NCI-H2227 (cell line): ENCODE results near the gene NFIB.

Experiments
- DNase-seq: peaks from one replicate; lab custom pipeline; 2025; ENCODE audit not compliant: unreplicated experiment; lab: John Stamatoyannopoulos, UW

Gene NFIB

DNA sequence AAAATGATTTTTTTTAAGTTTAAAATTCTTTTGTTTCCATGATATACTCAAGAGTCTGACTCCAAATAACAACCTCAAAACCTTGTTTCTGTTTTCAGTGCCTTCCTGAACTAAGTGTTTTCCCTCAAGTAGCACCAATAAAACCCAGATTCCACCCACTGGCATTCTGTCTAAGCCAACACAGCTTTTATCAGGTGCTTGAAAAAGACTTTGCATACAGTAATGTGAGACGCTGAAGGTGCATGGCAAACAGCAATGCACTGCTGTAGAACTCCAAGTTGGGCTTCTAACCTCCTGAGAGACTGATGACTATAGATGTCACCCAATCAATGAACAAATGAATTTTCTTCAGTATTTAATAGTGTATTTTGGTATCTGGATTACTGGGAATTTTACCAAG lies 95.7 kb downstream of the NFIB start:
- DNase-seq: no peak

DNA sequence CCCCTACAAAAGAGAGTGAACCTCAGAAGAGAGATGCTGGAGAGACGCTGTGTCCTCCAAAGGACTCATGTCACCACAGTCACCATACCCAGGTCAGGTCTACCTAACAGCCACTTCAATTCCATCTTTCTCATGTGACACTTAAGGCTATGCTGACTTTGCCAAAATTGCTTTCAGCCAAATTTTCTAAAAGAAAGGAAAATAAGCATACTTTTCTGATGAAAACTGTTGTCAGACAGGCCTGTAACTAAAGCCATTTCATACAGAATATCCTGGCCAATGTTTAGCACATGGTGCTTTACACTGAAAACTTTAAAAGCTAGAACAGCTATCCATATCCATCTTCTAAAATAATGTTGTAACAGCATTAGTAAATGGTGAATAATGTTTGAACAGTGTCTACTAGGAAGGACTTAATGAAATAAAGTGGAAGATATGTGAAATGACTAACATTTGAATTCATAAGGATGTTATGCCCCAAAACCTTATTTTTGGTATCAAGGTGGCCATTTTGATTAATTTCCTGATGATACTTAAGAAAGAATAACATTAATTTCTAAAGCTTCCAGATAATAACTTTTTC lies 97.2 kb downstream of the NFIB start:
- no peak for DNase-seq

DNA sequence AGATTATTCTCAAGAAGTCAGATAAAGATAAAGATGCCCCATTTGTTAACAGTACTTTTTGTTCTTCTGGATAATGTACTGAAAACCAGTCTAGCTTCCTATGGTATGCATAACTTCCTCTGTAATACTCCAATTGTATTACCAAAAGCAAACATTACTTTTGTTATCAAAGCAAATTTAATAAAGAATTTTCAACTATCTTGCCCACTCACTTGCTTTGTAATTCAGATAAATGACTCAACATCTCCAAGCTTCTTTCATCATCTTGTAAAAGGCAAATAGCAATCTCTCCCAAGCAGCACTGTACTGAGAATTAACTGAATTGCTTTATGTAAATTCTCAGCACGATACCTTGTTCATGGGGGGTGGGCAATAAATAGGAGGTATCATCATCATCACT lies 98.3 kb downstream of the NFIB start:
- DNase-seq: no peak

DNA sequence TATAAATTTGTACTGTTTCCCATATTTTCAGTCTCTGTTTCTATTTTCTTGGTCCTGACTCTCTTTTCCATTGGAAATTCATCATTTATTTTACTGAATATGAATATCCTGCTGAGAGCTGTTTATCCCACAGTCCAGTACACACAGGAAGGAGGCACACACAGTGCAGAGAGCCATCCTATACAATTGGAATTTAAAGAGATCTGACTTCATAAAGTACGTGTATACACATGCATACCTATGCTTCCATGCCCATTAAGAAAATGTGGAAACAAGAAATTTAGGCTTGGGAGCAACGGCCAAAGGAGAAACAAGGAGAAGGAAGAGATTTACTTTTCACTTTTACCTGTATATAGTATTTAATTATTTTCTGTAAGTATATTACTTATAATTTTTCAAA lies 99.2 kb downstream of the NFIB start:
- DNase-seq: no peak

DNA sequence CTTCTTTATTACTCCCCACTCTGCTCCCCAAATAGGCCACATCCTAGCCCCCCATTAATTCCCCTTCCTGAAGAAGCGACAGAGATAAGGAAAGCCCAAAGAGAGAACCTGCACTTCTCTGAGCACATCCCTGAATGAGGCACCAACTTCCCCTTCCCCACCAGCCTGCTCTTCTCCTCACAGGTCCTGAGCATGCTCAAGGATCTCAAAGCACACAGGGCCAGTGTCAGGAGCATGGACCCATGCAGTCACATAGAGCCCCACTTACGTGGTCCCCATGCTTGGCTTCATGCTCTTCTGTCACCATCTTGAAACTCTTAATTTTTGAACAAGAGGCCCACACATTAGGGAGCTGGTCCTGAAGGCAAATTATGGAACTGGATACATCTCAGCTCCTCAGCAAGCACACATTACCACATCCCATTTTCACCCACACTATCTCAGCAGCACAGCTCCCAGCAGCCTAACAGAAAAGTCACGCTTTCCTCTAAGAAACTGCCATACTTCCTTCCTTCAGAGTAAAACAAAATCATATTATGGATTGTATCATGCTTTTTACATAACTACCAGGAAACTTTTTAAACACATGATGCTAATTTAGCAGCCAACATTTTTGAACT lies 99.8 kb downstream of the NFIB start:
- no peak for DNase-seq

DNA sequence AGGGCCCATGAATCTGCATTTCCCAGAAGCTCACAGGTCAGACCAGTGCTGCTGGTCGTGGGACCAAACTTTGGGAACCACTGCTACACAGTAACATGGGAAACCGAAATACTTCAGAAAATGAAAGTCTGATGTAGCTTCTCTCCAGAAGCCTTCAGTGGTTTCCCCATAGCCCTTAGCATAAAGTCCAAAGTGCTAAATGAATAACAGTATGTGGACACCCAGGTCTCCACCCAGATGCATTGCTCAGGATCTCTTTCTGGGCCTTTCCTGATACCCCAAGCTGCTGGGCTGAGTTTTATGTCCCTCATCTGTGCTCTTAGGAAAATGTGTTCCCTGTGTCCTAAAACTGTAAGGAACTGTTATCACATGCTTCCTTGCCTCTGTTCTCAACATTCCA lies 100.4 kb downstream of the NFIB start:
- no peak for DNase-seq

DNA sequence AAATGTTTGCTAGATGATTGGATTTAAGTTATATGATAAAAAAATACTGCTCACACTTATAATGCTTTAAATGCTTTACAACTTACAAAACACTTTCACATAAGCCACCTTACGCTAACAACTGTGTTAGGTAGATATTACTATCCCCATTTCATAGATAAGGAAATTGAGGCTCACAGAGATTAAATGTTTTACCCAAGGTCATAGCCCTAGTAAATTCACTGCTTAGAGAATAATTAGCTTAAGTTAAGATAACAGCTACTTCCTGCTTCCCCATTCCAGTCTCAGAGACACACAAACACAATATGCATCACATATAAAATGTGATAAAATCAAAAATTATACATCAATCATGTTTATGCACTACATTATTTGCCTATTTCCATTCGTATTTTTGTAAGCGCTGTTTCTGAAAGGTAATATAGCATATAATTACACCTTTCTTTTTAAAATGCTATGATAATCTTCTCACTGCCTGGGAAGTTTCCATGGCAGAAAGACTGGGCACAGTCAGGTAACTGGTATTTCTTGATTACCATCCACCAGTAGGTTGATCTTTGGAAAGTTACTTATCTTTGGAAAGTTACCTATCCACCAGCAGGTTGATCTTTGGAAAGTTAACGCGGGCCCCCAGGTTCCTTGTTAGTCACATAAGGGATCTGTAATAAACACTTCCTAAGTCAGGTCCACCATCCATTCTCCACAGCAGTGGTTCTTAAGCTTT lies 101.1 kb downstream of the NFIB start:
- DNase-seq: no peak

DNA sequence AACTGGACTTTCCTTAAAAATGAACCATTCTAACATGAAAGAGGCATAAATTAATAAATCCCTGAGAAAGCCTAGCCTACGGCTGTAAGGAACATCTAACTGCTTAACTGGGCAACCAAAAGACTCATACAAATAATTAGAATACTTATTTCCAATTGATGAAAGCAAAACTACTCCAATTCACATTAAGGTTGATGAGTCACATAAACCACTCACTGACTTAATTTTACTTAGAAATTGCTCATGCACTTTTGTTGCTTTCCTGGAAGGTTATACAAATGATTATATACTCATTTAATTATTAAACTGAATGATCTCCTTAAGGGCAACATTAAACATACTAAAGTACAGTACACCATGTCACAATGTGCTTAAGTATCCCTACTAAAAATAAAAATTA lies 101.9 kb downstream of the NFIB start:
- no peak for DNase-seq

DNA sequence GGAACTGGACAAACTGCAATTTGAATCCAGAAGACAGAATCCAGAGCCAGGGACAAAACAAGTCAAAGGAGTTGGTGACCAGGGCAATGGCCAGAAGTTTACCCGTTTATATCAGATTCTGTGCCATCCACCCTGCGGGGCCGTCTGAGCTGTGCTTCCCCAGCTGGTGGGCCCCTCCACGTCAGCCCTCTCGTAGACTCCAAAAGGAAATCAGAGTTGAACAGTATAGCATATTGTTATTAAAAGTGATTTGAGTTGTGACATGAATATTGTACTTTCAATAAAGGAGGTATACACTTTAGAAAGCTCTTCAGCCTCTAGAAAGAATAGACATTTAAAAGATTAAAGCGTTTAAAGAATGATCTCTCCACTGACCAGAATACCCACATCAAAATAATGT lies 102.4 kb downstream of the NFIB start:
- DNase-seq: no peak

DNA sequence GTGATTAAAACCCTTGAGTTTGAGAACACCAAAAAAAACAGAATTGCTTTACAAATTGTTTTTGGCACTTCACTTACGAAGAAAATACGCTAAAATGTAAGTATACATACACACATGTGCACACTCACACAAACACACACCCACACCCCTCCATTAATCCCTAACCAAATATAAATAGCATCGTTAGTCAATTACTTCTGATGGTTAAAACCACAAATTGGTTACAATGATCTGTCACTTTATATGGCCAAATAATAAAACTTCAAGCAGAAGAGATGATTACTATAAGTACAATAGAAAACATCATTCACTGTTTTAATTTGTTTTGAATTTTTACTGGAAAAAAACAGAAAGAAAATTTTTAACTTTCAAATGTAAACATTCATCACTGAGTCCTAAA lies 103.5 kb downstream of the NFIB start:
- DNase-seq: no peak

DNA sequence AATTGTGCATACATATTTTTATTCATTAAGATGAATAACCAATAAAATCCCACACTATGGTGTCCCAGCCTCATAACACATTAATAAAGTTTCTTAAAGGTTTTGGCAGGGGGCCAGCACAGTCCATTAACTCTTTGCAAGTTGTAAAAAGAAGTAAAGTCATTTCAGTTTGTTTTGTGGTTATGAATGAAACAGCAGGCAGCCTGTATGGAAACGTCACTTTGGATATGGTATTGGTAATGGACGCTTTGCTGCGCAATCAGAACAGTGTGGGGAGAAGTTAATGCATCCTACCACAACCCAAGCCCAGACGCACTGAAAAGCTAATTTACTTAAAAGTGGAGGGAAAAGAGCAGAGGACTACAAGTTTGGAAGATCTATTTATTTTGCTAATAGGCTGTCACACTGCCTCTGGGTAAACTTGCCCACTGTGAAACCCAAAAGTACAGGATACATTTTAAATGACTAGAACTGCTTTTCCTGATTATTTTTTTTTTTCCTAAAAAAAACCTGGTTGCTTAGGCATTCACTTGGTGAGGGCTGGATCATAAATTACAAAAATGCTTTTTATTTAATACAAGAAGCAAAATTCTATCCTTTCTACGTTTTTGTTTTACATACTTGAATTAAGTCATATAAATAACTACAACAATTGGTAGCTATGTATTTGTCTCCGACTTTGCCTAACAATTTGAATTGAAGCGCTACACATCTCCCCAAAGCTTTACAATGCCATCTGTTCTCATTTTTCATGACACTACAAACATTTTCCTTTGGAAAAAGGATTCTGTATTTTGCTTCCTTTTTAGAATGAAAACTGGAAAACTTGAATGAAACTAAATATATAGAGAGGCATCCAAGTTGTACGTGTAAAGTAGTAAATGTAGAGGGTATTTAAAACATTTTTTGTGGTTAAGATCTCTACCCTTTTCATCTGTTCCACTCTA lies 104.3 kb downstream of the NFIB start:
- DNase-seq: no peak

DNA sequence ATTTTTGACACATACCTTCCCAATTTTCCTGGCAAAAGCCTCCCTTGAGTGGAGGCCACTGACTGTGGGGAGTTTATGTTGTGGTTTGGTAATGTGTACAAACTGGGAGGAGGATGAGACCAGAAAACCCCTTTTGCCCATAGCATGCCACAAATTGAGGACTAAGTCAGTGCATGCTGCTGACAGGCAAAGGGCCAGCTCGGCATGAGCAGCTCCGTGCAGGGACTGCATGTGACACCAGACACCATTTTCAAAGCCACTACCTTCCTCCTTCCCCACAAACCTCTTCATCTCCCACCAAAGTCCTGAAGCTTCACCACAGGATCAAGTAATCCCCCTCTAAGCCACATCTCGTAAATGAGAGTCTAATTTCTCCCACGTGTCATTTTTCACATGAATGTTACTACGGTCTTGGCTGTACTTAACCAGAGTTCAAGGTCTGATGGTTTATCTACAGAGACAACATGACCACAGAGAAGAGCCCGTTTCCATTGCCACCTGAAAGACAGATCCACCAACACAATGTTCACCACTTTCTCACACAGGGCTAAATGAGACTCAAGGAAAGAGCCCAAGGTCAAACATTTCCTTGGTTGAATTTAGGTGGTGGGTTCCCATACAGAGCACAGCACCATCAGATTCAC lies 106.5 kb downstream of the NFIB start:
- no peak for DNase-seq

DNA sequence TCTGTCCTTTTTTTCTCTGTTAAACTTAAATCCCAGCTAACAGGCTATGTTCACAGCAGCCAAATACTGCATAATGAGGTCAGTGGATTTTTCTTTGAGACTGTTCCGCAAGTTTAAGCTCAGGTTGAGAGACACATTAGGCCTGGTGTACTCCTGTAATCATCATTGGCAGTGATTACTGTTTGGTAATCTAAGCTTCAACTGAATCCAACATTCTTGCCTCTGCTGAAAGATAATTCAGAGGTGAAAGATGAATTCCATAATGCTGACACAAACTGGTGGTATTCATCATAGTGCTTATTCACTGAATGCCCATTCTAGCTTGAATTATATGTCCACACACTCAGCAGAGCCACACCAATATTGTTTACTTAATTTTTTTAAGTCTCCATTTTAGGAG lies 108.5 kb downstream of the NFIB start:
- no peak for DNase-seq

DNA sequence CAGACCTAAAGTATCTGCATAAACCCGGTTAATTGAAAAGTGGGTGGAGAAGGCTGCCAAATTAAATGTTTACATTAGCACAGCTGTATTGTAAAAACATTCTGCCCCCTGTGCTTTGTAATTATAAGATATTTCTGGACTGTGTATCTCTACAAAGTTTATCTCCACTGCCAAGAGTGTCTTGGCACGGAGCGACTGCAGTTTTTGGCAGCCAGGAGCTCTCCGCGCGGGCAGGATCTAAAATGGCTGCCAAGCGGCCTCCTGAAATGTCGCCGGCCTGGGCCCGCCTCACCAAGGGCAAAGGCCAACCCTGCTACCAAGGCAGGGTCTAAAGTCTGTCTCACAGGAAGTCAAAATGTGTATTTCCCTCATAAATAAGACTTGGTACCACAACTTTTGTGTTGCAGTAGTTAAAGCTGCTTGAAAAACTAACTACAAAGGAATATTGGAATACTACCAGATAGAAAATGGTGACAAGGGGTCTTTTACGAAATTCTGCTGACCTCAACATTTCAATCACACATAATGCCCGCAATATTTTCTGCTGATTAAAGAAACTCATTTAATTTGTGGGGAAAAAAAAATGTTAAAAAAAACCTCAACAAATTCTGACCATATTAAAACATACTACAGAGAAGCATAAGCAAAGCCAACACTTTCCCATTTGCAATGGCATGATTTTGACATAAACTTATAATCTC lies 110.4 kb downstream of the NFIB start:
- DNase-seq: peak; percentile 3

DNA sequence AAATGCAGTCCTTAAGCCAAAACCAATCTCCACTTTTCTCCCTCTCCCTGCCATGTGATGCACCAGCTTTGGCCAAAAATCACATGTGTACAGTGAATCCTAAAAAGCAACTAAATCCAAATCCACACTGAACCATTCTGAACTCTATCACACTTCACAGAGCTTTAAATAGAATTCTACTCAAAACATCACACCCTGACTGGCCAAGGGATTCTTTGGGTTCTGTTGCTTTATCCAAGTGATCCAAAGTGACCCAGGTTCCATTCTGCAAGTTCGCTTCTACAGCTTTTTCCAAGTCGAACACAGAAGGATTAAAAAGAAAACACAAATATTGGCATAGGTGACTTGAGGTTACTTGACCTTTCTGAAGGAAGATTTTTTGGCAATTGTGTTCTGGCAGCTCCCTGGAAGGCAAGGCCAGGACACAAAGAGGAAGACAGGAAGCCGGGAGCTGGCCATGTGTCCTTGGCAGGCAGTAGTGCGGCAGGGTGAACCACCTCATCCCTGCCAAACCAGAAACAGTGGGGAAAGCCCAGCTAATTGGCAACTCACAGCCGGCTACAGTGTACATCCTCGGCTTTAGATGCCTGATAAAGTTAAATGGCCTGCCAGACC lies 115.0 kb downstream of the NFIB start:
- DNase-seq: no peak

DNA sequence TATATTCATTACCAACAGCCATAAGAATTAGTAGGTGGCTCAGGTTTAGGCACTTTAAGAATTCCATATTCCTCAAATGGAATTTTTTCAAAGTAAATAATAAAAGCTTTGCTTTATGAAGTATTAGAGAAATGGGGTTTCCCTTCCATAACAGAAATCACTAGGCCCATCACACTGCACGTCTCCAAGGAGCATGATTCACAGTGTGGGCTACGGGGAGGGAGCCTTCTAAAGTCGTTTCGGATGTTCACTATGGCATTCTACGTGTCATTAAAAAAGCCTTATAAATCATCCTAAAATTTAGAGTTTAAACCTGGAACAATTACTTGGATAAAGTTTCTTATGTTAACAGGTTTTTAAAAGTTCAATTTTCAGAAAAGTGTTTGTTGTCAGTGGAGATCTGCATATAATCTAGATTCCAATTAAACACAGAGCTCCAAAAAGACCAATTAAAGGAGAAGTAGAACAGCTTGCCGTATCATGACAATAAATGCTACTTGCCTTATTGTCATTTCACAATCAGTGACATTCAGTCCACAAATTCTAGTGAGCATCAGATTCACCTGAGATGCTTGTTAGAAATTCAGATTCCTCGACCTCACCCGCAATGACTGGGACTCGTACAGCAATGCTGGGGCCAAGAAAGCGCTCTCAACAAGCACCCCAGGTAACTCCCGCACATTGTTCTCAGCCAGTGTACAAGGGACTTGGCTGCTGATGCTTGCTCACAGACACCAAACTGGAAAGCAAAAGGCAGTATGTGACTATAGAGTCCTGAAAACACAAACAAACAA lies 115.7 kb downstream of the NFIB start:
- DNase-seq: no peak

DNA sequence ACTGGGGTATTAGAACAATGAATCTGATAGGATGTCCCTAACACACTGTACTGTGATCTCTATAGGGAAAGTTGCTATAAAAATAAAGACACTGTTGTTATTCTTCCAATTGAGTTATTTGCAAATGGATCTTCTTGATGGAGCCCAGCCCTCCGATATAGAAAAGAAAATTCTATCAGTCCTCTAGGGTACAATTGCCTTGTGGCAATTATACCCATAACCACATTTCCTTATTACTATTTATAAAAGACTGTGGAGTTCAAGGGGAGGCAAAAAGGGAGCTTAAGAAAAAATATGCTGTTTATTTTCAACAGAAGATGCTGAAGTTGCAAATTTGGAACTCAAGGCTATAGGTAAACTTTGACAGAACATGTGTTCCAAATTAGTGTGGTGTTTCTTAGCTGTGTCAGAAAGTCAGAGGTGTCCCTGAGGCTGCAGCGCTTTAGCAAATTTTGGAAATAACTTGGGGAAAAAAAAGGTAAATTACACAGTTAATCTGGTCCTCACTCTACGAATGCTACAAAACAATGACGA lies 116.5 kb downstream of the NFIB start:
- DNase-seq: no peak

DNA sequence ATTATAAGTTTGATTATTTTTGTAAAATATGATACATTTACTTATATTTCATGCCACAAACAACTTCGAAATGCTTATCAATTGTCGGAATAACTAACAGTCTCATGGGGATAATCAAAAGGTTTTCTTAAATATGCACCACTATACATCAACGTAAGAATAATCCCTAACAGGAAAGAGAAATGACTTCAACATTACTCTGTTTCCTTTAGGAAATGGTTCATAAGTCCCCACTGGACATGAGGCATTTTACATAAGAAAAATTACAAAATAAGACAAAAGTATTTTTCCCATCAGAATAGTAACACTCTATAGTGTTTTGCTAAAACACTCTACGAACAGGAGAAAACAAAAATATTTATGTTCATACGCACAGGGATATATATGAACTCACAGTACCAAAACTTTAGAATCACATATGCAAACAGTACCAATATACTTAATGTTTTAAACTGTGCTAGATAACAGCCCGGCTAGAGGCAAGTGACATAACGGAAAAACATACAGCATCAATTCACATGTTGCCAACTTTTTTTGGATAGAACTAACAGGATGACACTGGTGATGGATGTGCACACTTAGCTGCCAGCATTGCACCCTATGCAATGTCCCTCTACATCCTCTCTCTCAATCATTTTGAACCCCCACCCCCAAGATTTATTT lies 120.5 kb downstream of the NFIB start:
- no peak for DNase-seq
